Measurements from ENCODE around the gene UBFD1.

The UBFD1 gene

DNA sequence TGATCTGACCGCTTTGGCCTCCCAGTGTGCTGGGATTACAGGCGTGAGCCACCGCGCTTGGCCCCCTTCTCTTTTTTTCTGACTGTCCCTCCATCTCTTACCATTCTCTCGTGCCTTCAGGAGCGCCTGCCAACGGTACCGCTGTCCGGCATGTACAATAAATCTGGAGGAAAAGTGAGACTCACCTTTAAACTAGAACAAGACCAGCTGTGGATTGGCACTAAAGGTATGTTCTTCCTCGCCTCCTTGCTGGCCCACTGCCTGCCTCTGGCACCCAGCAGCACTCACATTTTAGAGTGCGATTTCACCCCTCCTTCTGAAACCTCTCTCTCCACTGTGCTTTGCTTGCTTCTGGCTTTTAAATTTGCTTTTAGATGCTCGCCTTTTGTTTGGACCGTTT is 5.0 kb downstream of the UBFD1 start:
- Histone ChIP-seq H3K36me3 (ENCODE audit: control insufficient read depth, insufficient read depth, low read length) (peaks cover 23% of the 10 kb centered on the region), H2BK120ac (ENCODE audit: low read depth, low read length) (no peak overlapping the region), H3K4me3 (ENCODE audit: low read length) (no peak overlapping the region), H3K56ac (ENCODE audit: low read length) (no peak overlapping the region), H3K4me2 (ENCODE audit: low read length) (no peak overlapping the region), H3K4me1 (ENCODE audit: control insufficient read depth, low read depth, low read length) (no peaks in the 10 kb centered on the region), H3K27ac (ENCODE audit: low read depth, low read length) (no peak overlapping the region), H4K8ac (ENCODE audit: low read depth, low read length) (no peak overlapping the region), H2BK5ac (ENCODE audit: low read length) (no peak overlapping the region), H3K79me2 (ENCODE audit: control insufficient read depth, insufficient read depth, low read length) (peaks cover 34% of the 10 kb centered on the region), H3K79me1 (ENCODE audit: low read length) (peaks cover 21% of the 10 kb centered on the region), H3K23ac (ENCODE audit: low read length) (no peak overlapping the region), H3K27me3 (ENCODE audit: insufficient read depth, low read length, poor library complexity) (no peaks in the 10 kb centered on the region), H2BK15ac (replicated peaks; ENCODE audit: low read depth) (no peak overlapping the region), H3K9ac (ENCODE audit: low read length) (no peak overlapping the region), H3K4ac (ENCODE audit: low read depth, low read length) (no peak overlapping the region), H4K5ac (ENCODE audit: low read length) (no peak overlapping the region), H3K18ac (ENCODE audit: low read length) (no peak overlapping the region), H2AK5ac (ENCODE audit: low read length) (no peak overlapping the region)
- WGBS (ENCODE audit: extremely low coverage, insufficient coverage, low lambda C conversion rate), result no CpG with 5 or more reads among the region's 13 CpGs
- DNase-seq, result no peak

- H4K5ac ChIP-seq (ENCODE audit: low read length), result no peak overlapping the region
- DNase-seq, result no peak
- H3K4ac ChIP-seq (ENCODE audit: low read depth, low read length), result no peak overlapping the region
- H2BK5ac ChIP-seq (ENCODE audit: low read length), result no peak overlapping the region
- no peak overlapping the region for H3K27ac ChIP-seq (ENCODE audit: low read depth, low read length)
- no peak overlapping the region for H4K8ac ChIP-seq (ENCODE audit: low read depth, low read length)
- no peak overlapping the region for H2AK5ac ChIP-seq (ENCODE audit: low read length)
- H2BK15ac ChIP-seq (replicated peaks; ENCODE audit: low read depth), result no peak overlapping the region
- H3K36me3 ChIP-seq (ENCODE audit: control insufficient read depth, insufficient read depth, low read length), result peaks cover 23% of the 10 kb centered on the region
- H3K27me3 ChIP-seq (ENCODE audit: insufficient read depth, low read length, poor library complexity), result no peaks in the 10 kb centered on the region
- H3K4me3 ChIP-seq (ENCODE audit: low read length), result no peak overlapping the region
- no peak overlapping the region for H3K18ac ChIP-seq (ENCODE audit: low read length)
- H2BK120ac ChIP-seq (ENCODE audit: low read depth, low read length), result no peak overlapping the region
- no peak overlapping the region for H3K9ac ChIP-seq (ENCODE audit: low read length)
- H3K79me2 ChIP-seq (ENCODE audit: control insufficient read depth, insufficient read depth, low read length), result peaks cover 30% of the 10 kb centered on the region
- no peak overlapping the region for H3K56ac ChIP-seq (ENCODE audit: low read length)
- WGBS (ENCODE audit: extremely low coverage, insufficient coverage, low lambda C conversion rate), result no CpG with 5 or more reads among the region's 6 CpGs
- H3K4me2 ChIP-seq (ENCODE audit: low read length), result no peak overlapping the region
- peaks cover 19% of the 10 kb centered on the region for H3K79me1 ChIP-seq (ENCODE audit: low read length)
- H3K4me1 ChIP-seq (ENCODE audit: control insufficient read depth, low read depth, low read length), result no peaks in the 10 kb centered on the region
- no peak overlapping the region for H3K23ac ChIP-seq (ENCODE audit: low read length)
These were observed 5.7 kb downstream of the UBFD1 start for GRCh38 chr16:23563186-23563585.

- Histone ChIP-seq H3K79me1 (ENCODE audit: low read length) (peaks cover 14% of the 10 kb centered on the region), H4K5ac (ENCODE audit: low read length) (no peak overlapping the region), H2AK5ac (ENCODE audit: low read length) (no peak overlapping the region), H3K27ac (ENCODE audit: low read depth, low read length) (no peak overlapping the region), H3K79me2 (ENCODE audit: control insufficient read depth, insufficient read depth, low read length) (peaks cover 14% of the 10 kb centered on the region), H3K4me3 (ENCODE audit: low read length) (no peak overlapping the region), H3K27me3 (ENCODE audit: insufficient read depth, low read length, poor library complexity) (no peaks in the 10 kb centered on the region), H3K56ac (ENCODE audit: low read length) (no peak overlapping the region), H4K8ac (ENCODE audit: low read depth, low read length) (no peak overlapping the region), H2BK5ac (ENCODE audit: low read length) (no peak overlapping the region), H3K4ac (ENCODE audit: low read depth, low read length) (no peak overlapping the region), H2BK15ac (replicated peaks; ENCODE audit: low read depth) (no peak overlapping the region), H3K4me2 (ENCODE audit: low read length) (no peak overlapping the region), H3K9ac (ENCODE audit: low read length) (no peak overlapping the region), H3K23ac (ENCODE audit: low read length) (no peak overlapping the region), H2BK120ac (ENCODE audit: low read depth, low read length) (no peak overlapping the region), H3K36me3 (ENCODE audit: control insufficient read depth, insufficient read depth, low read length) (peaks cover 24% of the 10 kb centered on the region), H3K4me1 (ENCODE audit: control insufficient read depth, low read depth, low read length) (no peaks in the 10 kb centered on the region), H3K18ac (ENCODE audit: low read length) (no peak overlapping the region)
- no peak for DNase-seq
- WGBS (ENCODE audit: extremely low coverage, insufficient coverage, low lambda C conversion rate), result no CpG with 5 or more reads among the region's 9 CpGs
These were observed 7.2 kb downstream of the UBFD1 start for GRCh38 chr16:23564575-23565363.

DNA sequence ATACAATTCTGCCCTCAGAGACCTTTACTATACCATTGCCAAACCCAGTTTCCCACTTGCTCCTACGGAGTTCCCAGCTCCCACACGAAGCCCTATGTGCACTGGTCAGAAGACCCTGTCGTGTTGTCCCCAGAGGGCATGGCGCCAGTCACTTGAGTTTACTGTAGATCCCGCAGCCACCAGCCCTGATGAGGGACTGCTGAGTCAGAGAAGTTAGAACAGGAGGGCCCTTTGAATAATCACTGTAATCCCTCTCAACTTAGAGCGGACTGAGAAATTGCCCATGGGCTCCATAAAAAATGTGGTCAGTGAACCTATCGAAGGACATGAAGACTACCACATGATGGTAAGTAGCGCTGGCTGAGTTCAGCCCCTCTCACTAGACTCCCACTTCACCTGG is 9.2 kb downstream of the UBFD1 start:
- Histone ChIP-seq H3K4me2 (ENCODE audit: low read length) (no peak overlapping the region), H3K18ac (ENCODE audit: low read length) (no peak overlapping the region), H3K4ac (ENCODE audit: low read depth, low read length) (no peak overlapping the region), H3K79me1 (ENCODE audit: low read length) (peaks cover 5% of the 10 kb centered on the region), H3K23ac (ENCODE audit: low read length) (no peak overlapping the region), H4K5ac (ENCODE audit: low read length) (no peak overlapping the region), H2AK5ac (ENCODE audit: low read length) (no peak overlapping the region), H2BK15ac (replicated peaks; ENCODE audit: low read depth) (no peak overlapping the region), H2BK5ac (ENCODE audit: low read length) (no peak overlapping the region), H3K4me3 (ENCODE audit: low read length) (no peak overlapping the region), H3K27me3 (ENCODE audit: insufficient read depth, low read length, poor library complexity) (no peaks in the 10 kb centered on the region), H2BK120ac (ENCODE audit: low read depth, low read length) (no peak overlapping the region), H3K36me3 (ENCODE audit: control insufficient read depth, insufficient read depth, low read length) (peaks cover 27% of the 10 kb centered on the region), H3K9ac (ENCODE audit: low read length) (no peak overlapping the region), H3K4me1 (ENCODE audit: control insufficient read depth, low read depth, low read length) (no peaks in the 10 kb centered on the region), H3K56ac (ENCODE audit: low read length) (no peak overlapping the region), H4K8ac (ENCODE audit: low read depth, low read length) (no peak overlapping the region), H3K27ac (ENCODE audit: low read depth, low read length) (no peak overlapping the region), H3K79me2 (ENCODE audit: control insufficient read depth, insufficient read depth, low read length) (peaks cover 2% of the 10 kb centered on the region)
- DNase-seq, result no peak
- WGBS (ENCODE audit: extremely low coverage, insufficient coverage, low lambda C conversion rate), result no CpG with 5 or more reads among the region's 8 CpGs

DNA sequence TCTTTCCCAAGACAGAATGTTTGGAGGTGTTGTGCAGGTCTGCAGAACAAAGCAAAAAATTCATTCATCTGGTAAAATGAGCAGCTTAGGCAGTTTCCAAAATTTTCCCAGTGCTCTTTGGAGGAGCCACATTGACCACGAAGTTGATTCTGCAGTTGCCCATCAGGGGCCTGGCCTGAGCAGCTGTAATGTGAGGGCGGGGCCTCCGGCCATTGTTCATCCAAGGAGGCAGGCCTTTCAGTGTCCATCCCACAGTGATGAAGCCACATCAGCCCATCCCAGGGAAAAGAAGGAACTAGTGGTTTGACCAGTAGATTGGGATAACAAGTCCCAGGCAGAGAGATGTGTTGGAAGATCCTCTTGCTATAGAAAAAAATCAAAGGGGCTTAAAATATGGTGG is 10.1 kb downstream of the UBFD1 start:
- WGBS (ENCODE audit: extremely low coverage, insufficient coverage, low lambda C conversion rate), result no CpG with 5 or more reads among the region's 3 CpGs
- no peak for DNase-seq
- Histone ChIP-seq H2BK15ac (replicated peaks; ENCODE audit: low read depth) (no peak overlapping the region), H3K79me1 (ENCODE audit: low read length) (peaks cover 5% of the 10 kb centered on the region), H4K8ac (ENCODE audit: low read depth, low read length) (no peak overlapping the region), H3K9ac (ENCODE audit: low read length) (no peak overlapping the region), H3K4ac (ENCODE audit: low read depth, low read length) (no peak overlapping the region), H3K4me1 (ENCODE audit: control insufficient read depth, low read depth, low read length) (no peaks in the 10 kb centered on the region), H3K27ac (ENCODE audit: low read depth, low read length) (no peak overlapping the region), H3K79me2 (ENCODE audit: control insufficient read depth, insufficient read depth, low read length) (no peaks in the 10 kb centered on the region), H3K36me3 (ENCODE audit: control insufficient read depth, insufficient read depth, low read length) (peaks cover 25% of the 10 kb centered on the region), H3K4me3 (ENCODE audit: low read length) (no peak overlapping the region), H3K23ac (ENCODE audit: low read length) (no peak overlapping the region), H3K56ac (ENCODE audit: low read length) (no peak overlapping the region), H3K4me2 (ENCODE audit: low read length) (no peak overlapping the region), H2BK120ac (ENCODE audit: low read depth, low read length) (no peak overlapping the region), H4K5ac (ENCODE audit: low read length) (no peak overlapping the region), H2AK5ac (ENCODE audit: low read length) (no peak overlapping the region), H3K18ac (ENCODE audit: low read length) (no peak overlapping the region), H2BK5ac (ENCODE audit: low read length) (no peak overlapping the region), H3K27me3 (ENCODE audit: insufficient read depth, low read length, poor library complexity) (no peaks in the 10 kb centered on the region)
